ENCODE measurements around the gene SLC27A5.
"Not testable (repeated sequence)": the region's sequence is repeated elsewhere in the genome, so short reads cannot be mapped to it uniquely, and the experiment has no call there.

The SLC27A5 gene

GRCh38 chr19:58547323-58548312, 35.8 kb upstream of the SLC27A5 start:
- Histone ChIP-seq H3K4me3 (ENCODE audit: low read depth, low read length) (no peak overlapping the region), H3K9me3 (ENCODE audit: control insufficient read depth, insufficient read depth, low read depth, low read length) (no peaks in the 10 kb centered on the region), H3K9ac (ENCODE audit: low read length) (no peak overlapping the region), H3K4me1 (ENCODE audit: control insufficient read depth, insufficient read depth, low read length) (peaks cover 11% of the 10 kb centered on the region), H3K36me3 (ENCODE audit: control insufficient read depth, insufficient read depth, low read length) (peaks cover 77% of the 10 kb centered on the region), H3K27ac (ENCODE audit: low read depth, low read length) (no peak overlapping the region), H3K27me3 (ENCODE audit: control insufficient read depth, insufficient read depth, low read length) (peaks cover 3% of the 10 kb centered on the region)

GRCh38 chr19:58546019-58546530, 34.3 kb upstream of the SLC27A5 start:
- Histone ChIP-seq H3K27me3 (ENCODE audit: control insufficient read depth, insufficient read depth, low read length) (peaks cover 16% of the 10 kb centered on the region), H3K4me3 (ENCODE audit: low read depth, low read length) (peak overlapping the region; percentile 100), H3K9ac (ENCODE audit: low read length) (peak overlapping the region; percentile 96), H3K27ac (ENCODE audit: low read depth, low read length) (no peak overlapping the region), H3K36me3 (ENCODE audit: control insufficient read depth, insufficient read depth, low read length) (peaks cover 62% of the 10 kb centered on the region), H3K4me1 (ENCODE audit: control insufficient read depth, insufficient read depth, low read length) (peaks cover 11% of the 10 kb centered on the region), H3K9me3 (ENCODE audit: control insufficient read depth, insufficient read depth, low read depth, low read length) (no peaks in the 10 kb centered on the region)

GRCh38 chr19:58545286-58546018, 33.7 kb upstream of the SLC27A5 start:
- Histone ChIP-seq H3K9ac (ENCODE audit: low read length) (peak overlapping the region; percentile 96), H3K9me3 (ENCODE audit: control insufficient read depth, insufficient read depth, low read depth, low read length) (no peaks in the 10 kb centered on the region), H3K4me3 (ENCODE audit: low read depth, low read length) (peak overlapping the region; percentile 100), H3K27me3 (ENCODE audit: control insufficient read depth, insufficient read depth, low read length) (peaks cover 22% of the 10 kb centered on the region), H3K27ac (ENCODE audit: low read depth, low read length) (peak overlapping the region; percentile 74; the same call in 1 of the 2 replicates), H3K36me3 (ENCODE audit: control insufficient read depth, insufficient read depth, low read length) (peaks cover 55% of the 10 kb centered on the region), H3K4me1 (ENCODE audit: control insufficient read depth, insufficient read depth, low read length) (peaks cover 11% of the 10 kb centered on the region)

- peak overlapping the region; percentile 83 for H3K27ac ChIP-seq (ENCODE audit: low read depth, low read length)
- peak overlapping the region; percentile 100 for H3K4me3 ChIP-seq (ENCODE audit: low read depth, low read length)
- peaks cover 11% of the 10 kb centered on the region for H3K4me1 ChIP-seq (ENCODE audit: control insufficient read depth, insufficient read depth, low read length)
- H3K27me3 ChIP-seq (ENCODE audit: control insufficient read depth, insufficient read depth, low read length), result peaks cover 27% of the 10 kb centered on the region
- H3K36me3 ChIP-seq (ENCODE audit: control insufficient read depth, insufficient read depth, low read length), result peaks cover 48% of the 10 kb centered on the region
- peak overlapping the region; percentile 96 for H3K9ac ChIP-seq (ENCODE audit: low read length)
- no peaks in the 10 kb centered on the region for H3K9me3 ChIP-seq (ENCODE audit: control insufficient read depth, insufficient read depth, low read depth, low read length)
These were observed 32.9 kb upstream of the SLC27A5 start for GRCh38 chr19:58544591-58545285.

- peak within 1 kb of the TSS; percentile 83 for H3K27ac ChIP-seq (ENCODE audit: low read depth, low read length)
- H3K36me3 ChIP-seq (ENCODE audit: control insufficient read depth, insufficient read depth, low read length), result peaks cover 41% of the 10 kb centered on the region
- H3K4me1 ChIP-seq (ENCODE audit: control insufficient read depth, insufficient read depth, low read length), result peaks cover 11% of the 10 kb centered on the region
- H3K4me3 ChIP-seq (ENCODE audit: low read depth, low read length), result peak within 1 kb of the TSS; percentile 100
- no peaks in the 10 kb centered on the region for H3K9me3 ChIP-seq (ENCODE audit: control insufficient read depth, insufficient read depth, low read depth, low read length)
- peak within 1 kb of the TSS; percentile 96 for H3K9ac ChIP-seq (ENCODE audit: low read length)
- H3K27me3 ChIP-seq (ENCODE audit: control insufficient read depth, insufficient read depth, low read length), result peaks cover 35% of the 10 kb centered on the region
These were observed 32.2 kb upstream of the SLC27A5 start, which contains the start of gene TRIM28 for GRCh38 chr19:58543826-58544590. TRIM28 (plus strand) TSS chr19:58544064; CDS start chr19:58544758, 694 bp downstream.

- H3K9ac ChIP-seq (ENCODE audit: low read length); H3K27ac ChIP-seq (ENCODE audit: low read depth, low read length); H3K9me3 ChIP-seq (ENCODE audit: control insufficient read depth, insufficient read depth, low read depth, low read length): not testable (repeated sequence)
- Histone ChIP-seq H3K4me3 (ENCODE audit: low read depth, low read length) (peak overlapping the region; percentile 100; the same call in 1 of the 2 replicates), H3K27me3 (ENCODE audit: control insufficient read depth, insufficient read depth, low read length) (peaks cover 38% of the 10 kb centered on the region), H3K36me3 (ENCODE audit: control insufficient read depth, insufficient read depth, low read length) (peaks cover 29% of the 10 kb centered on the region), H3K4me1 (ENCODE audit: control insufficient read depth, insufficient read depth, low read length) (peaks cover 11% of the 10 kb centered on the region)
These were observed 31.0 kb upstream of the SLC27A5 start for GRCh38 chr19:58542641-58543372.

GRCh38 chr19:58539169-58539559, 27.4 kb upstream of the SLC27A5 start:
- not testable (repeated sequence) for H3K4me1 ChIP-seq (ENCODE audit: control insufficient read depth, insufficient read depth, low read length); H3K27ac ChIP-seq (ENCODE audit: low read depth, low read length); H3K9me3 ChIP-seq (ENCODE audit: control insufficient read depth, insufficient read depth, low read depth, low read length); H3K4me3 ChIP-seq (ENCODE audit: low read depth, low read length); H3K36me3 ChIP-seq (ENCODE audit: control insufficient read depth, insufficient read depth, low read length)
- Histone ChIP-seq H3K9ac (ENCODE audit: low read length) (peak overlapping the region; percentile 81), H3K27me3 (ENCODE audit: control insufficient read depth, insufficient read depth, low read length) (peaks cover 38% of the 10 kb centered on the region)

GRCh38 chr19:58538257-58539168, 26.7 kb upstream of the SLC27A5 start:
- Histone ChIP-seq H3K9me3 (ENCODE audit: control insufficient read depth, insufficient read depth, low read depth, low read length) (no peaks in the 10 kb centered on the region), H3K9ac (ENCODE audit: low read length) (peak overlapping the region; percentile 81), H3K27ac (ENCODE audit: low read depth, low read length) (peak overlapping the region; percentile 80), H3K4me3 (ENCODE audit: low read depth, low read length) (peak overlapping the region; percentile 52), H3K36me3 (ENCODE audit: control insufficient read depth, insufficient read depth, low read length) (no peaks in the 10 kb centered on the region), H3K27me3 (ENCODE audit: control insufficient read depth, insufficient read depth, low read length) (peaks cover 38% of the 10 kb centered on the region), H3K4me1 (ENCODE audit: control insufficient read depth, insufficient read depth, low read length) (peaks cover 4% of the 10 kb centered on the region; the same call in 1 of the 2 replicates)
